Measurements from ENCODE around the gene PTPRZ1. TPM values are rescaled to one million over a fixed set of nuclear protein-coding genes. Genes with fewer than 3 reads are reported as not detected.

PTPRZ1 gene
- total and polyA plus RNA-seq, 2 of the 8 experiments (the other 6 are each of a cell fraction or from before 2014, with no cell fraction given): 112 to 135 TPM

- DNase-seq (ENCODE audit: low read depth in 1 of 2, low spot score in 2 of 2) (no peak), FAIRE-seq (no peak)
- Histone ChIP-seq H3K18ac (ENCODE audit: extremely low read depth, low read length) (no peak overlapping the region), H4K5ac (ENCODE audit: insufficient read length, low read depth, low read length) (no peak overlapping the region), H2BK12ac (ENCODE audit: low read depth, low read length) (no peak overlapping the region), H3K9ac (replicated peaks in 1 of 4; ENCODE audit: extremely low read depth in 1 of 4, low read depth in 3 of 4, low read length in 3 of 4) (no peak overlapping the region), H3K4ac (replicated peaks; ENCODE audit: insufficient read length, low read depth, low read length) (no peak overlapping the region), H2BK5ac (ENCODE audit: low read depth, low read length) (no peak overlapping the region), H3K4me1 (replicated peaks in 1 of 4; ENCODE audit: control insufficient read depth in 3 of 4, insufficient read depth in 4 of 4, low read length in 3 of 4) (no peaks in the 10 kb centered on the region), H3K79me1 (ENCODE audit: low read depth, low read length) (no peaks in the 10 kb centered on the region), H2BK120ac (replicated peaks; ENCODE audit: low read depth, low read length) (no peak overlapping the region), H3K79me2 (ENCODE audit: control insufficient read depth in 1 of 2, insufficient read depth in 2 of 2, low read length in 2 of 2) (no peaks in the 10 kb centered on the region), H3K27ac (ENCODE audit: low read depth, low read length) (no peak overlapping the region), H3K56ac (replicated peaks; ENCODE audit: insufficient read length, low read depth, low read length) (no peak overlapping the region), H4K8ac (ENCODE audit: extremely low read depth, insufficient read depth, low read length) (no peak overlapping the region), H2BK15ac (ENCODE audit: low read length) (no peak overlapping the region), H4K91ac (replicated peaks; ENCODE audit: insufficient read length, low read length) (no peak overlapping the region), H3K27me3 (replicated peaks in 1 of 4; ENCODE audit: control insufficient read depth in 3 of 4, extremely low read depth in 1 of 4, insufficient read depth in 3 of 4, low read length in 3 of 4) (no peaks in the 10 kb centered on the region), H4K20me1 (replicated peaks in 1 of 2; ENCODE audit: control insufficient read depth in 1 of 2, insufficient read depth in 2 of 2, low read length in 2 of 2) (no peaks in the 10 kb centered on the region), H3K4me2 (ENCODE audit: insufficient read depth in 1 of 2, low read depth in 2 of 2, low read length in 2 of 2) (no peak overlapping the region), H3K23ac (ENCODE audit: insufficient read length) (no peak overlapping the region), H3K4me3 (ENCODE audit: extremely low read depth in 1 of 4, insufficient read depth in 2 of 4, low read depth in 3 of 4, low read length in 4 of 4) (no peak overlapping the region), H2BK20ac (ENCODE audit: low read length) (no peak overlapping the region), H3K9me3 (ENCODE audit: insufficient read depth in 2 of 2, low read depth in 1 of 2, low read length in 1 of 2) (no peaks in the 10 kb centered on the region), H2AK5ac (ENCODE audit: low read depth, low read length) (no peak overlapping the region), H3K14ac (ENCODE audit: insufficient read length) (no peak overlapping the region), H3K36me3 (ENCODE audit: control insufficient read depth in 2 of 4, insufficient read depth in 4 of 4, low read length in 3 of 4) (peaks cover 0 to 2% (median 0%) of the 10 kb centered on the region in 4 experiments; a peak in 2 of 8 replicates), H3K23me2 (ENCODE audit: low read depth, low read length) (no peaks in the 10 kb centered on the region), H2AFZ (ENCODE audit: low read length) (no peak overlapping the region)
- POLR2A ChIA-PET (ENCODE audit: partially characterized antibody): interaction anchor here (0.8 to 1.2 kb wide), 2 partner anchors 9 to 17 kb away, joined by 4 to 5 read pairs; no protein-coding TSS in a partner anchor
- TF ChIP-seq POLR2AphosphoS5 (IDR thresholded peaks at IDR 0.05; ENCODE audit: low read depth, low read length): peak; percentile 32; the same call in 1 of the 2 replicates
- TF ChIP-seq NRF1 (IDR thresholded peaks at IDR 0.05; ENCODE audit: low read depth, low read length): no peak
- 91% methylated on average over 3 of the region's 3 CpGs; no CpG with 5 or more reads in 1 of the 2 experiments for WGBS, 2 experiments (ENCODE audit: extremely low coverage in 1 of 2, insufficient coverage in 1 of 2, insufficient read length in 1 of 2, insufficient replicate concordance in 2 of 2, low coverage in 1 of 2, low lambda C conversion rate in 2 of 2, missing lambda C conversion rate in 1 of 2)
- CTCF ChIA-PET (ENCODE audit: partially characterized antibody): interaction anchor here (2.1 kb wide), 1 partner anchor 24 kb away, joined by 8 read pairs; no protein-coding TSS in a partner anchor
Measured at GRCh38 chr7:122068999-122069398, 196.0 kb downstream of the PTPRZ1 start.

Measured in H1 (cell line).